KBM-7 (cell line): ENCODE data around the gene OAS3.
"Not testable (repeated sequence)": the region's sequence is repeated elsewhere in the genome, so short reads cannot be mapped to it uniquely, and the experiment has no call there.

Source experiments
- DNase-seq: peaks from one replicate; pipeline ENCODE4 v3.0.0-alpha.2; 2015
- in situ Hi-C: fragments of 300-500 bp; cut with MboI; formaldehyde crosslinking; loops from 2 replicates; pipeline ENCODE4 v1.14.3; 2020; ENCODE audit warnings: low sequenced_read_pairs, low pct_unique_long_range_greater_than_20kb, mixed read lengths

Gene OAS3

GRCh38 chr12:112937741-112938719 lies at the start of gene OAS3:
Gene OAS3, plus strand, starts transcription at chr12:112938474. Its CDS starts 57 bp downstream, at chr12:112938531.
- in situ Hi-C loops, result no loop called here
- peak; percentile 81 for DNase-seq

GRCh38 chr12:112891093-112892024 lies 46.9 kb upstream of the OAS3 start:
- no peak for DNase-seq
- in situ Hi-C loops, result no loop called here

GRCh38 chr12:112892856-112893255 lies 45.4 kb upstream of the OAS3 start:
- in situ Hi-C loops, result no loop called here
- DNase-seq, result no peak

- no peak for DNase-seq
- in situ Hi-C loops, result no loop called here
Observed at GRCh38 chr12:112894128-112894527, 44.1 kb upstream of the OAS3 start.

GRCh38 chr12:112898380-112898779 lies 39.9 kb upstream of the OAS3 start:
- DNase-seq, result no peak
- in situ Hi-C loops, result no loop called here

- DNase-seq, result peak; percentile 73
- in situ Hi-C loops, result no loop called here
Observed at GRCh38 chr12:112900298-112901145, 37.8 kb upstream of the OAS3 start.

- no peak for DNase-seq
- in situ Hi-C loops, result no loop called here
Observed at GRCh38 chr12:112901271-112901670, 37.0 kb upstream of the OAS3 start.

GRCh38 chr12:112904571-112904970 lies 33.7 kb upstream of the OAS3 start:
- in situ Hi-C loops, result no loop called here
- DNase-seq, result no peak

GRCh38 chr12:112905451-112906089 lies 32.7 kb upstream of the OAS3 start:
- in situ Hi-C loops, result no loop called here
- no peak for DNase-seq

- peak; percentile 87 for DNase-seq
- in situ Hi-C loops, result no loop called here
Observed at GRCh38 chr12:112906712-112907414, 31.4 kb upstream of the OAS3 start, which contains the start of gene OAS1. Gene OAS1, plus strand, starts transcription at chr12:112906962. Its CDS starts 78 bp downstream, at chr12:112907040.

GRCh38 chr12:112907415-112908157 lies 30.7 kb upstream of the OAS3 start:
- in situ Hi-C loops, result no loop called here
- peak; percentile 26 for DNase-seq

- no peak for DNase-seq
- in situ Hi-C loops, result no loop called here
Observed at GRCh38 chr12:112908548-112908947, 29.7 kb upstream of the OAS3 start.

GRCh38 chr12:112909693-112910092 lies 28.6 kb upstream of the OAS3 start:
- DNase-seq, result no peak
- in situ Hi-C loops, result no loop called here

GRCh38 chr12:112913038-112913688 lies 25.1 kb upstream of the OAS3 start:
- DNase-seq, result no peak
- in situ Hi-C loops, result no loop called here

GRCh38 chr12:112913888-112914287 lies 24.4 kb upstream of the OAS3 start:
- in situ Hi-C loops, DNase-seq: not testable (repeated sequence)

GRCh38 chr12:112916270-112916669 lies 22.0 kb upstream of the OAS3 start:
- in situ Hi-C loops, result no loop called here
- no peak for DNase-seq

GRCh38 chr12:112919121-112919520 lies 19.2 kb upstream of the OAS3 start:
- in situ Hi-C loops, result no loop called here
- no peak for DNase-seq
